Osteoblast (primary cell): ENCODE measurements around the gene MBD2. TPM values are rescaled to one million over a fixed set of nuclear protein-coding genes. Genes with fewer than 3 reads are reported as not detected.
A peak's percentile ranks its signal among the peaks of the same experiment; 100 is the strongest.

Source experiments
- DNase-seq: peaks from one replicate; pipeline ENCODE4 v3.0.0; 2011; ENCODE audit warnings: low spot score, mixed read lengths; ENCODE audit not compliant: insufficient read length; ENCODE audit errors: missing footprints
- H2AFZ ChIP-seq: 2 replicates; pipeline ENCODE4 v1.6.0; 2011; ENCODE audit warnings: mild to moderate bottlenecking, low read length
- H3K27ac ChIP-seq: 2 replicates; pipeline ENCODE4 v1.5.1; 2011; ENCODE audit warnings: mild to moderate bottlenecking, low read depth, low read length, moderate library complexity
- H3K27me3 ChIP-seq: 2 replicates; pipeline ENCODE4 v1.6.0; 2012; ENCODE audit warnings: mild to moderate bottlenecking, control low read depth, inconsistent platforms, low read length, moderate library complexity; ENCODE audit not compliant: insufficient read depth
- H3K36me3 ChIP-seq: 2 replicates; pipeline ENCODE4 v1.5.1; 2011; ENCODE audit warnings: mild to moderate bottlenecking, low read length, control low read depth, moderate library complexity; ENCODE audit not compliant: insufficient read depth
- H3K4me1 ChIP-seq: 2 replicates; pipeline ENCODE4 v1.5.1; 2011; ENCODE audit warnings: mild to moderate bottlenecking, low read length, control low read depth, moderate library complexity; ENCODE audit not compliant: insufficient read depth
- H3K4me2 ChIP-seq: 2 replicates; pipeline ENCODE4 v1.6.0; 2011; ENCODE audit warnings: mild to moderate bottlenecking, low read length; ENCODE audit not compliant: insufficient read depth
- H3K4me3 ChIP-seq: fragments of 200-600 bp; sonication (generic); 3 replicates; pipeline ENCODE4 v1.5.1; 2012; ENCODE audit warnings: mild to moderate bottlenecking, low read length, inconsistent platforms; ENCODE audit not compliant: insufficient read depth
- H3K79me2 ChIP-seq: 2 replicates; pipeline ENCODE4 v1.6.0; 2012; ENCODE audit warnings: mild to moderate bottlenecking, low read length, control low read depth, inconsistent platforms; ENCODE audit not compliant: insufficient read depth
- H3K9me3 ChIP-seq: 2 replicates; pipeline ENCODE4 v1.5.1; 2011; ENCODE audit warnings: low read depth, low read length, control low read depth
- H4K20me1 ChIP-seq: 2 replicates; pipeline ENCODE4 v1.6.0; 2012; ENCODE audit warnings: mild to moderate bottlenecking, low read length, control low read depth; ENCODE audit not compliant: insufficient read depth
- CTCF ChIP-seq: IDR thresholded peaks from 2 replicates; pipeline ENCODE4 v1.5.1; 2011; ENCODE audit warnings: mild to moderate bottlenecking, low read depth, low read length, moderate library complexity; ENCODE audit errors: extremely low read depth
- total RNA-seq: library from RNA; depleted of rRNA; stranded (reverse); fragments of >200 nt; gene quantifications from 2 replicates; pipeline ENCODE4 v1.2.3, GENCODE V29; 2012

MBD2 gene
- total RNA-seq, 1 donor, result 23.9 TPM

- no peak overlapping the region for H2AFZ ChIP-seq
Measured at GRCh38 chr18:54229421-54230059, 5.1 kb upstream of the MBD2 start.

GRCh38 chr18:54228364-54228763, 3.9 kb upstream of the MBD2 start:
- Histone ChIP-seq H3K27ac (no peak overlapping the region), H3K9me3 (no peaks in the 10 kb centered on the region), H3K4me3 (no peak overlapping the region), H3K4me1 (no peaks in the 10 kb centered on the region), H3K4me2 (no peak overlapping the region), H2AFZ (no peak overlapping the region), H3K36me3 (no peaks in the 10 kb centered on the region), H3K79me2 (peaks cover 6% of the 10 kb centered on the region), H4K20me1 (peaks cover under 1% of the 10 kb centered on the region), H3K27me3 (no peaks in the 10 kb centered on the region)
- TF ChIP-seq CTCF, result no peak
- no peak for DNase-seq

More at GRCh38 chr18:54229421-54230059, 5.1 kb upstream of the MBD2 start:
- Histone ChIP-seq H3K27me3 (no peaks in the 10 kb centered on the region), H3K79me2 (no peaks in the 10 kb centered on the region), H3K36me3 (no peaks in the 10 kb centered on the region), H3K9me3 (no peaks in the 10 kb centered on the region), H3K4me1 (no peaks in the 10 kb centered on the region), H4K20me1 (no peaks in the 10 kb centered on the region), H3K27ac (no peak overlapping the region), H3K4me3 (no peak overlapping the region), H3K4me2 (no peak overlapping the region)
- DNase-seq, result no peak
- no peak for TF ChIP-seq CTCF

DNA sequence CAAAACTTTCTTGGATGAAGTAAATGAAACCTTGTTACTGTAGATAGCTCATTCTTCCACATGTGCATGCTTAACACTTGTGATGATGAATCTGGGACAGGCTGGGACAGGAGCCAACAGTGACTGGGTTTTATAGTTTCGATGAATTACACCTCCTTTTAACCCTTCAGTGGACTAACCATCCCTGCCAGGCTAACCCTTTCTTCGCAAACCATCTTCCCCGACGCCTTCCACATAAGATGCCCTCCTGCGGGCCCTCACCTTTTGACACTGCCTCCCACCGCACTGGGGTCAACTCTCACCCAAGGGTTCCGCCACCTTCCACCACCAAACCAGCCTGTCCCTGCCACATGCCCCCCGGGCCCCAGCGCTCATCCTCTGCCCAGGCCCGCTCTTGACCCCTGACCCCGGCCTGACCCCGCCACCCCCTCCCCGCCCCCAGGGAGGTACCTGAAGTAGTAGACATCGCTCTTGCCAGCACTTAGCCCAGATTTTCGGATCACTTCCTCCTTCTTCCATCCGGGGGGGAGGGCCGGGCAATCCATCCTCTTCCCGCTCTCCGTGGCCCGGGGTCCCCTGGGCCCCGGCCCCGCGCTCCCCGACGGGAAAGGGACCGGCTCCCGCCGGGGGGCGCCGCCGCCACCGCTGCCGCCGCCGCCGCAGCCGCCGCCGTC, 764 bp downstream of the MBD2 start:
- Histone ChIP-seq H3K4me1 (peaks cover 16% of the 10 kb centered on the region), H3K27me3 (no peaks in the 10 kb centered on the region), H4K20me1 (peaks cover 43% of the 10 kb centered on the region), H2AFZ (no peak overlapping the region), H3K36me3 (no peaks in the 10 kb centered on the region), H3K9me3 (no peaks in the 10 kb centered on the region), H3K4me2 (peak overlapping the region; percentile 95), H3K4me3 (peak overlapping the region; percentile 84), H3K27ac (peak overlapping the region; percentile 74), H3K79me2 (peaks cover 52% of the 10 kb centered on the region)
- peak; percentile 83 for DNase-seq
- no peak for TF ChIP-seq CTCF

- peaks cover 16% of the 10 kb centered on the region for H3K4me1 ChIP-seq
- no peak for DNase-seq
- peak overlapping the region; percentile 95 for H3K4me2 ChIP-seq
- H3K27me3 ChIP-seq, result no peaks in the 10 kb centered on the region
- peak overlapping the region; percentile 84 for H3K4me3 ChIP-seq
- H3K27ac ChIP-seq, result peak overlapping the region; percentile 29
- H3K79me2 ChIP-seq, result peaks cover 59% of the 10 kb centered on the region
- H3K9me3 ChIP-seq, result no peaks in the 10 kb centered on the region
- H4K20me1 ChIP-seq, result peaks cover 50% of the 10 kb centered on the region
- peak; percentile 16 for TF ChIP-seq CTCF
- no peak overlapping the region for H2AFZ ChIP-seq
- no peaks in the 10 kb centered on the region for H3K36me3 ChIP-seq
Measured at GRCh38 chr18:54222922-54223567, 1.4 kb downstream of the MBD2 start.
